IPS-15b (cell line): ENCODE data around the gene STXBP1.

ENCODE experiments used
- H3K27me3 ChIP-seq: one replicate; pipeline ENCODE4 v1.6.1; 2013; ENCODE audit warnings: low read length; ENCODE audit not compliant: control insufficient read depth, insufficient read depth
- H3K36me3 ChIP-seq: one replicate; pipeline ENCODE4 v1.6.1; 2013; ENCODE audit warnings: low read length; ENCODE audit not compliant: control insufficient read depth, insufficient read depth
- H3K4me1 ChIP-seq: one replicate; pipeline ENCODE4 v1.6.1; 2013; ENCODE audit warnings: mild to moderate bottlenecking, low read length; ENCODE audit not compliant: control insufficient read depth, insufficient read depth
- H3K4me3 ChIP-seq: one replicate; pipeline ENCODE4 v1.5.1; 2013; ENCODE audit warnings: low read depth, low read length
- H3K9ac ChIP-seq: one replicate; pipeline ENCODE4 v1.6.1; 2013; ENCODE audit warnings: low read depth, mild to moderate bottlenecking, low read length
- H3K9me3 ChIP-seq: one replicate; pipeline ENCODE4 v1.6.1; 2013; ENCODE audit warnings: mild to moderate bottlenecking, low read length; ENCODE audit not compliant: control insufficient read depth, insufficient read depth

Gene STXBP1

DNA sequence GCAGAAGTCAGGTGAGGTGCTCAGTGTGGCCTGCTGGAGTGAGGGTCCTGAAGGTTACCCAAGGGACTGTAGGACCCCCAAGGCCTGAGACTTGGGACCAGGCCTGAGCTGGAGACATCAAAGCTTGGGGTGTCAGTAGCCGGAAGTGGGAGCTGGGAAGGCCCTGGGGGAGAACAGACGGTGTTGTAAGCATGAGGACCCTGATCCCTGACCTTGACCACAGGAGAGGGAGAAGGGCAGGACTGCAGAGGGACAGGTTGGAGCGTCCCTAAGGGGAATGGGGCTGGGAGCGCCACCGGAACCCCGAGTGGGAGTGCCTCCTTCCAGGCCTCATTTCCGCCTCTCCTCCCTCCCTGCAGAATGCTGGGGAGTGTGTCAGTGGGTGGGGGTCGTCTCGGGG is 104.3 kb downstream of the STXBP1 start:
- peaks cover 7% of the 10 kb centered on the region for H3K4me1 ChIP-seq
- H3K9ac ChIP-seq: no peak overlapping the region
- H3K9me3 ChIP-seq: no peaks in the 10 kb centered on the region
- H3K36me3 ChIP-seq: no peaks in the 10 kb centered on the region
- H3K4me3 ChIP-seq: no peak overlapping the region
- H3K27me3 ChIP-seq: no peaks in the 10 kb centered on the region

DNA sequence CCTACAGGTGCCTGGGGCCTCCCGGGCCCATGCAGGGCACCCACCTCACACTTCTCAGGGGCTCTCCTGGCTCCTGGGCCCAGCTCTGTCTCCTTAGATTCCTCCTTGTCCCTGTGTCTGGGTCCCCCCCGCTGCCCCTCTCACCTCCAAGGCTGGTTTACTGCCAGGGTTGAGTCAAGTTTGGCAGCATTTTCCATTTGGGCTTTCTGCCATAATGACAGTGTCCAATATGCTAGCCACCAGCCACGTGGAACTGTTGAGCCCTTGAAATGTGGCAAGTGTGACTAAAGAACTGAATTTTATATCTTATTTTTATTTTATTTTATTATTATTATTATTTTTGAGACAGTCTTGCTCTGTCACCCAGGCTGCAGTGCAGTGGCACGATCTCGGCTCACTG is 105.7 kb downstream of the STXBP1 start:
- H3K4me3 ChIP-seq: no peak overlapping the region
- H3K9ac ChIP-seq: no peak overlapping the region
- H3K9me3 ChIP-seq: no peaks in the 10 kb centered on the region
- H3K4me1 ChIP-seq: no peaks in the 10 kb centered on the region
- no peaks in the 10 kb centered on the region for H3K27me3 ChIP-seq
- H3K36me3 ChIP-seq: no peaks in the 10 kb centered on the region

DNA sequence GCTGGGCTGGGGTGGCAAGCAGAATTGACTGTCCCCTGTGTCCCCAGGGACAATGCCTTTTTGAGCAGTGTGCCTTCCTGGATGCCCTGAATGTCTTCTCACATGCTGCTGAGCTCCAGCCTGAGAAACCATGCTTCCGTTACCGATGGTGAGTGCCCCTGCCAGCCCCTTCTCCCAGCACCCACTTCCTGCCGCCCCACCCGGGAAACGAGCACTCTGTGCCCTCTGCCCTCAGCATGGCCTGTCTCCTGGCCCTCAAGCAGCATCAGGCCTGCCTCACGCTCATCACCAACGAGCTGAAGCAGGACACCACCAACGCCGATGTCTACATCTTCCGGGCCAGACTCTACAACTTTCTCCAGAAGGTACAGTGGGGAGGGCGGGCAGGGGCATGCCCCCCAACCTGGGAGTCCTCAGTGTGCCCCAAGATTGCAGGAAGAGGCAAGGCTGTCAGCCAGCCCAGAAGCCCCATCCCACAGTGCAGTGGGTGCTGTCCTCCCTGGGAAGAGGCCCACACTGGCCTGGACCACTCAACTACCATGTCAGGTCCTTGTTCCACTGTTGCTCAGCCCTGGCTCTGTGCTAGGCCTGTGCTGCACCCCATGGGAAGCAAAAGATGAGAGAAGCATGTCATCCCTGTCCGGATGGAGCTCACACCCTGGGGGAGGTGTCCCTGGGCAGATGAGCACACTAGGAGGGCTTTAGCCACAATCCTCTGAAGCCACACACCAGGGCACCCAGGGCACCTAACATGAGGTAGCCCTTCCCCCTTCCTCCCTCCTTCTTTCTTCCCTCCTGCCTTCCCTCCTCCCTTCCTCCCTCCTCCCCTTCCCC is 108.2 kb downstream of the STXBP1 start:
- Histone ChIP-seq H3K27me3 (no peaks in the 10 kb centered on the region), H3K4me1 (no peaks in the 10 kb centered on the region), H3K9ac (no peak overlapping the region), H3K36me3 (no peaks in the 10 kb centered on the region), H3K4me3 (no peak overlapping the region), H3K9me3 (no peaks in the 10 kb centered on the region)

DNA sequence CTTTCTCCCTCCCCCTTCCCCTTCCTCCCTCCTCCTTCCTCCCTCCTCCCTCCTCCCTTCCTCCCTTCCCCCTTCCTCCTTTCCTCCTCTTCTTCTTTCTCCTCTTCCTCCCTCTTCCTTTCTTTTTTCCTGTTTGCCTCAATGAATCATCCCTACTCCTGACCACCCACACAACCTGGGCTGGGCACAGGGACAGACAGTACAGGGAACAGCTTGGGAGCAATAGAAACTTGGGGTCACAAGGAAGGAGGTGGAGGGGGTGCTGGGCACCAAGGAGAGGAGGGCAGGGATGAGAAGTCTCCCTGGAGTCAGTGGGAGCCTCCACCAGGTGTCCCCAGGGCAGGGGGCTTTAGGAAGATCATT is 108.8 kb downstream of the STXBP1 start:
- Histone ChIP-seq H3K9me3 (no peaks in the 10 kb centered on the region), H3K36me3 (no peaks in the 10 kb centered on the region), H3K4me1 (no peaks in the 10 kb centered on the region), H3K4me3 (no peak overlapping the region), H3K27me3 (no peaks in the 10 kb centered on the region), H3K9ac (no peak overlapping the region)

DNA sequence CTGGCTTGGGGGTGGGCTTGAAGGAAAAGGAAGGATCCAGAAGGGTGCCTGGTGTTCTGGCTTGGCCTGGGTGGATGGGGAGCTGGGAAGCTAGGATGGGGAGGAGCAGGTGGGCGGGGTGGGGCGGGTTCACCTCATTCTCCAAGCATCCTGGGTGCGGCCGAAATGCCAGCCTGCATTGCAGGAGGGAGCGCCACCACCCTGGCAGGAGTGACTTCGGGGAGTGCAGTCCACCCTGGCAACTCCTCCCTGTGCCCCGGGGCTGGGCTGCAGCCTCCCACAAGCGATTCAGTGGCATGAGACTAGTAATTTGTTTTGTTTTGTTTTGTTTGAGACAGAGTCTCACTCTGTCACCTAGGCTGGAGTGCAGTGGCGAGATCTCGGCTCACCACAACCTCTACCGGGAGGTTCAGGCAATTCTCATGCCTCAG is 109.3 kb downstream of the STXBP1 start:
- H3K9ac ChIP-seq: no peak overlapping the region
- no peaks in the 10 kb centered on the region for H3K36me3 ChIP-seq
- H3K27me3 ChIP-seq: no peaks in the 10 kb centered on the region
- no peaks in the 10 kb centered on the region for H3K9me3 ChIP-seq
- no peaks in the 10 kb centered on the region for H3K4me1 ChIP-seq
- H3K4me3 ChIP-seq: no peak overlapping the region

DNA sequence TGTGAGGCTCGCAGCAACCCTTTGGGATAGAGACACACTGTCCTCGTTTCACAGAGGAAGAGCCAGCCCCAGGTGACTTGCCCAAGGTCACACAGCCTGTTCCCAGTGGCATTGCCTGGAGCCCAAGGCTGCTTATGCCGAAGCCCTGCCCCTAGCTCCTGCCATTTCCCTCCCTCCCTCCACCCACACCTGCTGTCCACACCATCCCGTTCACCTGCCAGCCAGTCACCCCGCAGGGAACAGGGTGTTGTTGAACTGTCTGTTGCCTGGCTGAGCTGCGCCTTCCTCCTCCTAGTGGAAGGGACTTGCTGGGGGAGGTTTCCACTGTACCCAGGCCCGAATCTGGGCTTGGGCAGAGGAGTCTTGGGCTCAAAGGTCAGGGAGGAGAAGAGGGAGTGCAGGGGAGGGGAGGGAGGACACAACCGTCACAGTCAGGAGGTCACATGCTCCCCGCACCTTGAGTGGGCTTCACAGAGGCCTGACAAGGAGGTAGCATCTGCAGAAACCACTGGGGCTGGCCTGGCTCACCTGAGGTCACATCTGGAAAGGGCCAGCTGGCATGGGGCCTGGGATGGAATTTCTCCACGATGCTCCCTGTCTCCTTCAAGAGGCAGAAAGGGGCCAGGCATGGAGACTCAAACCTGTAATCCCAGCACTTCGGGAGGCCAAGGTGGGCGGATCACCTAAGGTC is 110.1 kb downstream of the STXBP1 start:
- Histone ChIP-seq H3K4me3 (no peak overlapping the region), H3K9ac (no peak overlapping the region), H3K27me3 (no peaks in the 10 kb centered on the region), H3K4me1 (no peaks in the 10 kb centered on the region), H3K36me3 (no peaks in the 10 kb centered on the region), H3K9me3 (no peaks in the 10 kb centered on the region)

DNA sequence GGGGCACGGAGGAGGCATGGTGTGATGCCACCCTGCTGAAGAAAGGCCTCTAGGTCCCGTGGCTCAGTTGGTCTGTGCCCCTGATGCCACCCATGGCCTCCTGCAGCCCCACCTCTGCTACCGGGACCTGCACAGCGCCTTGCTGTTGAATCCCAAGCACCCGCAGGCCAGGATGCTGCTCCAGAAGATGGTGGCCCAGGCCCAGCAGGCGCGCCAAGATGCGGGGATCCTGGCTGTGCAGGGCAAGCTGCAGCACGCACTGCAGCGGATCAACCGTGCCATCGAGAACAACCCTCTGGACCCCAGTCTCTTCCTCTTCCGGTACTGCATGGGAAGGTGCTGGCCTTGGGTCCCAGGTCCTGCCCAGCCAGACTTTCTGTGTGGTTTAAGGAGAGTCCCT is 110.9 kb downstream of the STXBP1 start:
- no peaks in the 10 kb centered on the region for H3K27me3 ChIP-seq
- H3K4me1 ChIP-seq: no peaks in the 10 kb centered on the region
- H3K36me3 ChIP-seq: no peaks in the 10 kb centered on the region
- H3K9me3 ChIP-seq: no peaks in the 10 kb centered on the region
- H3K9ac ChIP-seq: no peak overlapping the region
- H3K4me3 ChIP-seq: no peak overlapping the region

DNA sequence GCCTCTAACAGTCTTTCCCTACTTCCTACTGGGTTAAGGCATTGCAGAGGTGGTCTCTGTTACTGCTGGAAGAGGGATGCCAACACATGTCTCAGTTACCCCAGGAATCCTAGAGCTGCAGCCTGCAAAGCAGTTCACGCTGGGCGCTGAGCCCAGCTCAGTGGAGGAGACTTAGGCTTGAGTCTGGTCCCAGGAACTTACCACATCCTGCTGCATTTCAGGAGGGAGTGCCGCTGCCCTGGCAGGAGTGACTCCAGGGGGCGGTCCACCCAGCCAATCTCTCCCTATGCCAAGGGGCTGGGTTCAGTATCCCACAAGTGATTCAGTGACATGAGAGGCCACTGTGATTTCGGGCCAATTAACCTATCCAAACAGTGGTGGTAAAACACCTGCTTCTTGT is 111.4 kb downstream of the STXBP1 start:
- H3K9ac ChIP-seq: no peak overlapping the region
- no peaks in the 10 kb centered on the region for H3K36me3 ChIP-seq
- no peaks in the 10 kb centered on the region for H3K4me1 ChIP-seq
- no peaks in the 10 kb centered on the region for H3K9me3 ChIP-seq
- H3K27me3 ChIP-seq: no peaks in the 10 kb centered on the region
- no peak overlapping the region for H3K4me3 ChIP-seq

DNA sequence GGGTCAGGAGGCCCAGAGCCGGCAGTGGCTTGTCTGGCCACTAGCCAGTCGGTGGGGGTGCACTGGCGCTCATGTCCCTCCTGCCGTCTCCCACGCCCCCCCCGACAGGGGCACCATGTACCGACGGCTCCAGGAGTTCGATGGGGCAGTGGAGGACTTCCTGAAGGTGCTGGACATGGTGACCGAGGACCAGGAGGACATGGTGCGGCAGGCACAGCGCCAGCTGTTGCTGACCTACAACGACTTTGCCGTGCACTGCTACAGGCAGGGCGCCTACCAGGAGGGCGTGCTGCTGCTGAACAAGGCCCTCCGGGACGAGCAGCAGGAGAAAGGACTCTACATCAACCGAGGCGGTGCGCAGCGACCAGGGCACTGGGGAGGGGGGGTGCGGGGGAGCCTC is 111.9 kb downstream of the STXBP1 start:
- Histone ChIP-seq H3K9ac (no peak overlapping the region), H3K9me3 (no peaks in the 10 kb centered on the region), H3K27me3 (no peaks in the 10 kb centered on the region), H3K4me3 (no peak overlapping the region), H3K36me3 (no peaks in the 10 kb centered on the region), H3K4me1 (no peaks in the 10 kb centered on the region)

DNA sequence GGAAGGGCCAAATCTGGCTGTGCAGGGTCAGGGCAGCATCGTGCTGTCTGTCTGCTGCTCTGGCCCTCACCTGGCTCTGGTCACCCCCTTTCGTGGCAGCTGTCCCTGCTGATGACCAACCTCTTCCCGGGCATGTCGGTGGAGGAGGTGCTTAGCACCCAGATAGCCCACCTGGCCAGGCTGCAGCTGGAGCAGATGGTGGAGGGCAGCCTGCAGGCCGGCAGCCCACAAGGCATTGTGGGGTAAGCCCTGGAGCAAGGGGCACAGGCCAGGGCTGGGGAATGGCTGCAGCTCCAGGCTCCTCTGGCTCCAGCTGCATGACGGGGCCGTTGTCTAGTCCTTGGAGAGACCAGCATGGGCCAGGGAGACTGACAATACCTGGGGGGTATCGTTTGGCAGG is 114.8 kb downstream of the STXBP1 start:
- no peaks in the 10 kb centered on the region for H3K36me3 ChIP-seq

DNA sequence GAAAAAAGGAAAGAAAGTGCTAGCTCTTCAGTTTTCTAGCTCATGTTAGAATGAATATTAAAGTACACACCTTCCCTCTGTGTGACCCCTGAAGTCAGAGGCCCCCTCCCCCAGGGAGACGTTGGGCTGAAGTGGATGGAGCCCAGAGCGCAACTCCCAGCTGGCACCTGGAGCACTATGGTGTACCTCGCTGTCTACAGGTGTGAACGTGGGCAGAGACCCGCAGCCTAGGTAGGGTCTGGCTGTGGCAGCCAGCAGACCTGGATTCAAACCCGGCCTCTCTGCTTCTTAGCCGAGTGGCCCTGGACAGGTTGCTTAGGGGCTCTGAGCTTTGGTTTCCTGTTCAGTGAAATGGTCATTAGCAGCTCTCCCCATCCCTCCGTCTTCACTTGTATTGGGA is 116.7 kb downstream of the STXBP1 start:
- Histone ChIP-seq H3K36me3 (no peaks in the 10 kb centered on the region), H3K9me3 (no peaks in the 10 kb centered on the region), H3K27me3 (no peaks in the 10 kb centered on the region), H3K9ac (no peak overlapping the region), H3K4me3 (no peak overlapping the region), H3K4me1 (peaks cover under 1% of the 10 kb centered on the region)

More for the DNA sequence above, 114.8 kb downstream of the STXBP1 start:
- Histone ChIP-seq H3K9me3 (no peaks in the 10 kb centered on the region), H3K4me3 (no peak overlapping the region), H3K9ac (no peak overlapping the region), H3K4me1 (no peaks in the 10 kb centered on the region), H3K27me3 (no peaks in the 10 kb centered on the region)
